K562 (cell line): ENCODE data around the gene ZNF776.

Source experiments
- BRF1 ChIP-seq: IDR thresholded peaks from 3 replicates; pipeline ENCODE4 v1.6.1; 2011; ENCODE audit warnings: borderline replicate concordance, mild to moderate bottlenecking; ENCODE audit not compliant: insufficient read length; ENCODE audit errors: extremely low read depth
- CTBP1 ChIP-seq: fragments of 450-650 bp; IDR thresholded peaks from 2 replicates; pipeline ENCODE4 v1.6.1; 2016; ENCODE audit warnings: borderline replicate concordance

DNA sequence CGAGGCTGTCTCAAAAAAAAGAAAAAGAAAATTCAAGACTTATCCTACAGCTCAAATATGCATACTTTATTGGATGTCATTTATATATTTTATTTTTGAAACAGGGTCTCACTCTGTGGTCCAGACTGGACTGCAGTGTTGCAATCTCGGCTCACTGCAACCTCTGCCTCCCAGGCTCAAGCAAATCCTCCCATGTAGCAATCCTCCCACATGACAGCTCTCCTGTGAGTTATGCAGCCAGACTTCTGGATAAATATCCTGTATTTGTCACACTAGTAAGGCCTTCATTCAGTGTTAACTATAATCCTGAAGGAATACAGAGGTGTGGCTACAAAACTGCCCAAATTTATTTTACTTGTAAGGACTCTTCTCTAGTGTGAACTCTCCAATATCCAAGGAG, 60.9 kb downstream of the ZNF776 start:
- TF ChIP-seq BRF1: no peak
- TF ChIP-seq CTBP1: no peak
